Stimulated activated CD8-positive, alpha-beta memory T cell treated with anti-CD3 and anti-CD28 coated beads, Interleukin-7, amount 100 ng/mL, for 4 hours (primary cell): Measurements from ENCODE around the gene CTNND2.
"Not testable (repeated sequence)": the region's sequence is repeated elsewhere in the genome, so short reads cannot be mapped to it uniquely, and the experiment has no call there.

Source experiments
- DNase-seq, 2 donors: peaks; one replicate each; pipeline ENCODE4 v3.0.0-alpha.2; 2020; ENCODE audit warnings: low read depth in 2 of 2

CTNND2 gene

GRCh38 chr5:11322133-11322532 is 582.1 kb downstream of the CTNND2 start:
- DNase-seq, result no peak

- DNase-seq, result no peak
These were observed 584.2 kb downstream of the CTNND2 start for GRCh38 chr5:11319836-11320580.

- DNase-seq, result not testable (repeated sequence)
These were observed 590.6 kb downstream of the CTNND2 start for GRCh38 chr5:11313694-11314093.

- DNase-seq, result no peak
These were observed 592.5 kb downstream of the CTNND2 start for GRCh38 chr5:11311731-11312130.

- no peak for DNase-seq
These were observed 593.0 kb downstream of the CTNND2 start for GRCh38 chr5:11311272-11311671.

GRCh38 chr5:11310158-11310557 is 594.1 kb downstream of the CTNND2 start:
- no peak for DNase-seq

- no peak for DNase-seq
These were observed 597.9 kb downstream of the CTNND2 start for GRCh38 chr5:11306365-11306764.

- no peak for DNase-seq
These were observed 599.0 kb downstream of the CTNND2 start for GRCh38 chr5:11305245-11305644.

GRCh38 chr5:11304641-11305040 is 599.6 kb downstream of the CTNND2 start:
- DNase-seq, result no peak

GRCh38 chr5:11302663-11303062 is 601.6 kb downstream of the CTNND2 start:
- DNase-seq, result no peak

- no peak for DNase-seq
These were observed 603.1 kb downstream of the CTNND2 start for GRCh38 chr5:11301171-11301570.

- no peak for DNase-seq
These were observed 603.5 kb downstream of the CTNND2 start for GRCh38 chr5:11300736-11301135.

GRCh38 chr5:11298877-11299276 is 605.4 kb downstream of the CTNND2 start:
- DNase-seq, result no peak

GRCh38 chr5:11293523-11293922 is 610.7 kb downstream of the CTNND2 start:
- no peak for DNase-seq

- no peak for DNase-seq
These were observed 611.4 kb downstream of the CTNND2 start for GRCh38 chr5:11292648-11293356.

GRCh38 chr5:11289733-11290132 is 614.5 kb downstream of the CTNND2 start:
- no peak for DNase-seq

GRCh38 chr5:11289208-11289607 is 615.0 kb downstream of the CTNND2 start:
- no peak for DNase-seq

- DNase-seq, result no peak
These were observed 622.4 kb downstream of the CTNND2 start for GRCh38 chr5:11281842-11282241.

GRCh38 chr5:11277323-11277722 is 626.9 kb downstream of the CTNND2 start:
- DNase-seq, result no peak

- no peak for DNase-seq
These were observed 630.9 kb downstream of the CTNND2 start for GRCh38 chr5:11273180-11273903.

GRCh38 chr5:11269515-11269914 is 634.7 kb downstream of the CTNND2 start:
- no peak for DNase-seq

GRCh38 chr5:11268891-11269290 is 635.4 kb downstream of the CTNND2 start:
- DNase-seq, result no peak

- no peak for DNase-seq
These were observed 637.9 kb downstream of the CTNND2 start for GRCh38 chr5:11266331-11266730.
